ENCODE data around the gene RAB4A. TPM values are rescaled to one million over a fixed set of nuclear protein-coding genes. Genes with fewer than 3 reads are reported as not detected.

Gene RAB4A
- total and polyA plus RNA-seq, 5 experiments from 2014 or later = 16.8 to 50.4 (median 22.4) TPM

DNA sequence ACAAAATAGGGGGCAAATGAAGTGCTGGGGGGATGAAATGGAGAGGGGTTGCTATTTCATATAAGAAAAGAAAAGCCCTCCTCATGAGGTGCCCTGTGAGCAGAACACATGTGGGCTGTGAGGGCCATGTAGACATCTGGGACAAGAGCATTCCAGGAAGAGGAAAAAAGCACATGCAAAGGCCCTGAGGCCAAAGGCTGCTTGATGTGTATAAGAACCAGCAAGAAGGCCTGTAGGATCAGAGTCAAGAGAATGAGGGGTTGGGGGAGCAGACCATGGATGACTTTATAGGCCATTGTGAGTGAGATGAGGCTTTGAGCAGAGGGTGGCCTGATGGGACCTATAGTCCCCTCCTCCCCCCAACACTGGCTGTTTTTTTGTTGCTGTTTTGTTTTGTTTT is 7.7 kb upstream of the RAB4A start:
- peaks cover 0 to 4% (median 0%) of the 10 kb centered on the region in 3 donors for H3K36me3 Mint-ChIP-seq
- H3K27ac Mint-ChIP-seq = peak overlapping the region in 1 of 10 donors; percentile 57
- no peak overlapping the region for H3K4me3 Mint-ChIP-seq
- no peaks in the 10 kb centered on the region for H3K27me3 Mint-ChIP-seq
- POLR2A ChIA-PET = no interaction called here
- DNase-seq (no peak), ATAC-seq (no peak)
- peaks cover 0 to 7% (median 4%) of the 10 kb centered on the region in 9 donors for H3K9me3 Mint-ChIP-seq
- peaks cover 5 to 12% (median 10%) of the 10 kb centered on the region in 4 donors for H3K4me1 Mint-ChIP-seq

GRCh38 chr1:229264068-229264467 is 6.8 kb upstream of the RAB4A start:
- DNase-seq (no peak), ATAC-seq (no peak)
- Mint-ChIP-seq H3K27me3 (no peaks in the 10 kb centered on the region), H3K9me3 (peaks cover 0 to 7% (median 4%) of the 10 kb centered on the region in 9 donors), H3K27ac (peak overlapping the region in 2 of 10 donors; percentile 17 to 57), H3K36me3 (peaks cover 0 to 4% (median 0%) of the 10 kb centered on the region in 3 donors), H3K4me3 (no peak overlapping the region), H3K4me1 (peaks cover 0 to 4% (median 2%) of the 10 kb centered on the region in 4 donors)
- POLR2A ChIA-PET = no interaction called here

DNA sequence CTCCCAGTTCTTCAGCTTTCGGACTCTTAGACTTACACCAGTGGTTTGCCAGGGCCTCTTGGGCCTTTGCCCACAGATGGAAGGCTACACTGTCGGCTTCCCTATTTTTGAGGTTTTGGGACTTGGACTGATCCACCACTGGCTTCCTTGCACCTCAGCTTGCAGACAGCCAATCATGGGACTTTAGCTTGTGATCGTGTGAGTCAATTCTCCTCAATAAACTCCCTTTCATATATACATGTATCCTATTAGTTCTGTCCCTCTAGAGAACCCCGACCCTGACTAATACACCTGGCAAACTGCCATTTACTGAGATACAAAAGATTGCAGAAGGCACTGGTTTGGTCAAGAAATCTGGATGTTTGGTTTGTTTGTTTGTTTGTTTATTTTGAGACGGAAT is 6.4 kb upstream of the RAB4A start:
- Mint-ChIP-seq H3K27ac (no peak overlapping the region), H3K27me3 (no peaks in the 10 kb centered on the region), H3K36me3 (peaks cover 0 to 4% (median 0%) of the 10 kb centered on the region in 3 donors), H3K9me3 (peaks cover 0 to 7% (median 4%) of the 10 kb centered on the region in 9 donors), H3K4me3 (no peak overlapping the region), H3K4me1 (peaks cover 0 to 2% (median under 1%) of the 10 kb centered on the region in 4 donors)
- POLR2A ChIA-PET = no interaction called here
- no peak for ATAC-seq
- no peak for DNase-seq

- peaks cover 0 to 4% (median 0%) of the 10 kb centered on the region in 3 donors for H3K36me3 Mint-ChIP-seq
- H3K4me3 Mint-ChIP-seq = no peak overlapping the region
- no peaks in the 10 kb centered on the region for H3K27me3 Mint-ChIP-seq
- peaks cover 0 to 10% (median 4%) of the 10 kb centered on the region in 9 donors for H3K9me3 Mint-ChIP-seq
- no peak overlapping the region for H3K27ac Mint-ChIP-seq
- POLR2A ChIA-PET = no interaction called here
- H3K4me1 Mint-ChIP-seq = peaks cover 0 to 2% (median under 1%) of the 10 kb centered on the region in 4 donors
- ATAC-seq (no peak), DNase-seq (no peak)
These were observed 4.6 kb upstream of the RAB4A start for GRCh38 chr1:229266274-229266673.

DNA sequence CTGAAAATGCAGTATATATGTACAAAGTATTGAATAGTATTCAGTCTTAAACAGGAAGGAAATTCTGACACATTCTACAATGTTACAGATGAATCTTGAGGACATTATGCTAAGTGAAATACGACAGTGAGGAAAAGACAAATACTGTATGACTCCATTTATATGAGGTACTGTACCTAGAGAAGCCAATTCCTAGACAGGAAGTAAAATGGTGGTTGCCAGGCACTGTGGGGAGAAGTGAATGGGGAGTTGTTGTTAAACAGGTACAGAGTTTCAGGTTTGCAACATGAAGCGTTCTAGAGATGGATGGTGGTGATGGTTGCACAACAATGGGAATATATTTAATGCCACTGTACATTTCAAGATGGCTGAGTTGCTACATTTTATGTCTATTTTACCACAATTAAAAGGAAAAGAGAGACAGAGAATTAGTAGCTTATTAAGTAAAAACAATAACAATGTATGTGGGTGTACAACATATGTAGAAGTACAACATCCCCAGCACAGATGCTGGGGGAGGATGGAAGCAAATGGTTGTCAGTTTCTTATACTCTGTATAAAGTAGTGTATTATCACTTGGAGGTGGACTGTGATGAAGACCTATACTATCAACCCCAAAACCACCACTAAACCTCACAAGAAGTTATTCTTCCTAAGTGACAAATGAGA is 3.9 kb upstream of the RAB4A start:
- no peak overlapping the region for H3K4me3 Mint-ChIP-seq
- peaks cover 0 to 10% (median 4%) of the 10 kb centered on the region in 9 donors for H3K9me3 Mint-ChIP-seq
- ATAC-seq (no peak), DNase-seq (no peak)
- H3K4me1 Mint-ChIP-seq = peaks cover 7 to 8% (median 7%) of the 10 kb centered on the region in 4 donors
- POLR2A ChIA-PET = no interaction called here
- no peaks in the 10 kb centered on the region for H3K27me3 Mint-ChIP-seq
- no peak overlapping the region for H3K27ac Mint-ChIP-seq
- H3K36me3 Mint-ChIP-seq = peaks cover 0 to 8% (median 0%) of the 10 kb centered on the region in 3 donors

GRCh38 chr1:229268505-229268904 is 2.4 kb upstream of the RAB4A start:
- peaks cover 15 to 23% (median 22%) of the 10 kb centered on the region in 4 donors for H3K4me1 Mint-ChIP-seq
- peak overlapping the region in 5 of 10 donors; percentile 50 to 81 (median 76) for H3K27ac Mint-ChIP-seq
- DNase-seq (no peak), ATAC-seq (no peak)
- H3K4me3 Mint-ChIP-seq = peak overlapping the region in 1 of 10 donors; percentile 40
- H3K36me3 Mint-ChIP-seq = peaks cover 0 to 8% (median 1%) of the 10 kb centered on the region in 3 donors
- peaks cover 0 to 10% (median 4%) of the 10 kb centered on the region in 9 donors for H3K9me3 Mint-ChIP-seq
- H3K27me3 Mint-ChIP-seq = no peaks in the 10 kb centered on the region
- POLR2A ChIA-PET = interaction anchor here (0.6 to 0.9 kb wide), 3 partner anchors 14 to 256 kb away, joined by 3 to 5 read pairs (median 4); no protein-coding TSS in a partner anchor

- peak; percentile 80 to 81 for ATAC-seq
- H3K27ac Mint-ChIP-seq = peak overlapping the region; percentile 81 to 94 (median 90)
- H3K4me1 Mint-ChIP-seq = peaks cover 23 to 49% (median 42%) of the 10 kb centered on the region in 4 donors
- H3K36me3 Mint-ChIP-seq = peaks cover 1 to 7% (median 6%) of the 10 kb centered on the region in 3 donors
- H3K9me3 Mint-ChIP-seq = peaks cover 0 to 7% (median 4%) of the 10 kb centered on the region in 9 donors
- H3K27me3 Mint-ChIP-seq = no peaks in the 10 kb centered on the region
- peak in 8 of 10 donors; percentile 16 to 47 (median 28) for DNase-seq
- POLR2A ChIA-PET = interaction anchor here (0.8 to 1.3 kb wide), 3 partner anchors 22 to 236 kb away, joined by 3 to 9 read pairs (median 3); partner anchors contain the start of genes CCSAP and NUP133
- peak overlapping the region; percentile 89 to 98 (median 95) for H3K4me3 Mint-ChIP-seq
These were observed 693 bp downstream of the RAB4A start for GRCh38 chr1:229271448-229272159.

GRCh38 chr1:229272164-229273158 is 1.6 kb downstream of the RAB4A start:
- H3K27ac Mint-ChIP-seq = peak overlapping the region in 9 of 10 donors; percentile 7 to 94 (median 90)
- H3K4me3 Mint-ChIP-seq = peak overlapping the region; percentile 89 to 98 (median 95)
- H3K36me3 Mint-ChIP-seq = peaks cover 1 to 6% (median 3%) of the 10 kb centered on the region in 3 donors
- DNase-seq (no peak), ATAC-seq (no peak)
- H3K9me3 Mint-ChIP-seq = peaks cover 0 to 4% (median 0%) of the 10 kb centered on the region in 9 donors
- H3K4me1 Mint-ChIP-seq = peaks cover 23 to 49% (median 42%) of the 10 kb centered on the region in 4 donors
- H3K27me3 Mint-ChIP-seq = no peaks in the 10 kb centered on the region
- POLR2A ChIA-PET = interaction anchor here (1.3 kb wide), 1 partner anchor 70 kb away, joined by 9 read pairs; the partner anchor contains the start of gene CCSAP

GRCh38 chr1:229273507-229274232 is 2.8 kb downstream of the RAB4A start:
- Mint-ChIP-seq H3K36me3 (peaks cover 1 to 6% (median 3%) of the 10 kb centered on the region in 3 donors), H3K4me3 (peak overlapping the region in 1 of 10 donors; percentile 95), H3K9me3 (peaks cover 0 to 2% (median 0%) of the 10 kb centered on the region in 9 donors), H3K27ac (peak overlapping the region in 1 of 10 donors; percentile 40), H3K27me3 (no peaks in the 10 kb centered on the region), H3K4me1 (peaks cover 23 to 49% (median 42%) of the 10 kb centered on the region in 4 donors)
- POLR2A ChIA-PET = interaction anchor here (0.7 kb wide), 1 partner anchor 15 kb away, joined by 3 read pairs; no protein-coding TSS in a partner anchor
- no peak for ATAC-seq
- no peak for DNase-seq

DNA sequence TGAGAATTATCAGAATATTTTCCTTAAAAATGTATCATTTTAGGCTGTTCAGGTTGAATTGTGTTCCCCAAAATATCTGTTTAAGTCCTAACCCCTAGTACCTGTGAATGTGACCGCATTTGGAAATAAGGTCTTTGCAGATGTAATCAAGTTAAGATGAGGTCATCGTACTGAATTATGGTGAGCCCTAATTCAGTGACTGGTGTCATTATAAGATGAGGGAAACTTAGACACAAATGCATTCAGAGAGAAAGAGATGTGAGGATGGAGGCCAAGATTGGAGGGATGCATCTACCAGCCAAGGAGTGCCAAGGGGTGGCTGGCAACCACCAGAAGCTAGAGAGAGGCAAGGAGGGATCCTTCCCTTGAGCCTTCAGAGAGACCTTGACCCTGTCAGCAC is 4.1 kb downstream of the RAB4A start:
- DNase-seq (no peak), ATAC-seq (no peak)
- H3K27me3 Mint-ChIP-seq = no peaks in the 10 kb centered on the region
- H3K9me3 Mint-ChIP-seq = peaks cover 0 to 2% (median 0%) of the 10 kb centered on the region in 9 donors
- peaks cover 23 to 56% (median 45%) of the 10 kb centered on the region in 4 donors for H3K4me1 Mint-ChIP-seq
- peaks cover 1 to 6% (median 3%) of the 10 kb centered on the region in 3 donors for H3K36me3 Mint-ChIP-seq
- no peak overlapping the region for H3K4me3 Mint-ChIP-seq
- POLR2A ChIA-PET = no interaction called here
- H3K27ac Mint-ChIP-seq = peak overlapping the region in 1 of 10 donors; percentile 25

- H3K4me1 Mint-ChIP-seq = peaks cover 20 to 65% (median 56%) of the 10 kb centered on the region in 4 donors
- DNase-seq = no peak
- H3K9me3 Mint-ChIP-seq = peaks cover 0 to 2% (median 0%) of the 10 kb centered on the region in 9 donors
- H3K4me3 Mint-ChIP-seq = no peak overlapping the region
- POLR2A ChIA-PET = no interaction called here
- ATAC-seq = no peak
- H3K27ac Mint-ChIP-seq = no peak overlapping the region
- H3K27me3 Mint-ChIP-seq = no peaks in the 10 kb centered on the region
- H3K36me3 Mint-ChIP-seq = peaks cover 10 to 23% (median 11%) of the 10 kb centered on the region in 3 donors
These were observed 7.3 kb downstream of the RAB4A start for GRCh38 chr1:229278120-229278741.

Measured in naive thymus-derived CD8-positive, alpha-beta T cell (primary cell).